Cardiac fibroblast (primary cell): ENCODE data around the gene CD101.

Experiments
- DNase-seq, 2 donors: peaks; one replicate each; pipeline versions ENCODE4 v3.0.0 to v3.0.0-alpha.2; 2010; ENCODE audit warnings: low read depth in 2 of 2
- H3K4me3 ChIP-seq, 2 donors: replicated peaks in 1 of 2; 1 replicate in 1 of 2; 2 replicates in 1 of 2; pipeline ENCODE4 v1.5.1; 2011; ENCODE audit warnings: low read depth in 2 of 2, low read length in 2 of 2, mild to moderate bottlenecking in 2 of 2, moderate library complexity in 1 of 2
- CTCF ChIP-seq: IDR thresholded peaks from one replicate; pipeline ENCODE4 v1.5.1; 2011; ENCODE audit warnings: low read depth, mild to moderate bottlenecking, low read length, inconsistent platforms

Gene CD101

GRCh38 chr1:116958977-116959376 is 42.6 kb upstream of the CD101 start:
- H3K4me3 ChIP-seq: no peak overlapping the region
- TF ChIP-seq CTCF: no peak
- no peak for DNase-seq

DNA sequence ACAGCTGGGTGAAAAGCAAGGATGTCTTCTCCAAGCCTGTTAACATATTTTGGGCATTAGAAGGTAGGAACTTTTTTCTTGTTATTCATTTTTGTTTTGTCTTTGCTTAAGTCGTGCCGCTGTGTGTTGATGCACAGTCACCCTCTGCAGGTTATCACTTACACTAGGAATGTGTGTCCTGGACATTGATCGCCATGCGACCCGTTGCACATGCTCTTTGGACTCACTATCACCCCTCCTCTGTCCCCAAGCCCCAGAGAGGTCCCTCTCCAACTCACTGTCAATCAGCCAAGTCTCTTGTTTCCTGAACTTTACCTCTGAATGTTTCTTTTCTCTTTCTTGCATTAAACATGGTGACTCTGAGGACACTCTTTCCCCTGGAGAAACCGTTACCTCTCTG is 40.0 kb upstream of the CD101 start:
- H3K4me3 ChIP-seq: no peak overlapping the region
- no peak for DNase-seq
- no peak for TF ChIP-seq CTCF

- no peak overlapping the region for H3K4me3 ChIP-seq
- TF ChIP-seq CTCF: no peak
- DNase-seq: no peak
Measured at GRCh38 chr1:116962987-116963639, 38.4 kb upstream of the CD101 start.

- peak in 1 of 2 donors; percentile 19 for DNase-seq
- no peak overlapping the region for H3K4me3 ChIP-seq
- TF ChIP-seq CTCF: no peak
Measured at GRCh38 chr1:116966791-116967190, 34.8 kb upstream of the CD101 start.

DNA sequence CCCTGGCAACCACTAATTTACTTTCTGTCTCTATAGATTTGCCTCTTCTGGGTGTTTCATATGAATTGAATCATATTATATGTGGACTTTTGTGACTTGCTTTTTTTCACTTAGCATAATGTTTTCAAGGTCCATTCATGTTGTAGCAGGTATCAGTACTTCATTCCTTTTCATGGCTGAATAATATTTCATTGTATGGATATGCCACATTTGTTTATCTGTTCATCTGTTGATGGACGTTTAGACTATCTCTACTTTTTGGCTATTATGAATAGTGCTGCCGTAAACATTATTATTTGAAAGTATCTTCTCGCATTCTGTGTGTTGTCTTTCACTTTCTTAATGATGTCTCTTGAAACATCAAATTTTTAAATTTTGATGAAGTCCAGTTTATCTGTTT is 32.8 kb upstream of the CD101 start:
- DNase-seq: no peak
- no peak for TF ChIP-seq CTCF

DNA sequence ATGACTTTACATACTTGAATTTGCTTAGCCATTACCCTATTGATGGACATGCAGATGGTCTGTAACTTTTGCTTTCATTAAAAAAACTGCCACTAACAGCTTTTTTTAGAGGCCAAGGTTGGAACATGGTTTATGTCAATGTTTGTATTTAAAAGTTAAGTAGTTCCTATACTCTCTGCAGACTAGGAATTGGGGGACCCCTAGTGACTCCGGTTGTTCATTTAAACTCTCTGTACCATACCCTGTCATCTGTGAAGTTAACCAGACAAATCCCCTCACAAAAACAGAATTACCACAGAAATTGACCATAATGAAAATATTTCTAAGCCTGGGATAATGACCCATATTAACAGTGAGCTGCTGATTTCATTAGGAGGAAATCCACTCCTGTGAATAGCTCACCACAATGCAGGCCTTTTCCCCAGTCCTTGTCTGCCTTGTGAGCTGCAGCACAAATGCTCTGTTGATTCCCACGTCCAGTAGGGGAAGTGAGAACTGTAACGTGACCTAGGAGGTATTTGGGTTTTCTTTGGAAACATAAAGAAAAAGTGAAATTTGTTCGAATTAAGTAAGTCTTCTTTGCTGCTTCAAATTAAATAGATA is 30.2 kb upstream of the CD101 start:
- no peak for DNase-seq
- H3K4me3 ChIP-seq: no peak overlapping the region
- no peak for TF ChIP-seq CTCF

More for the DNA sequence above, 32.8 kb upstream of the CD101 start:
- no peak overlapping the region for H3K4me3 ChIP-seq
